Fibroblast of skin of abdomen (primary cell): Measurements from ENCODE around the gene RASEF.

ENCODE experiments used
- DNase-seq: peaks from one replicate; pipeline ENCODE4 v3.0.0-alpha.2; 2013

RASEF gene

DNA sequence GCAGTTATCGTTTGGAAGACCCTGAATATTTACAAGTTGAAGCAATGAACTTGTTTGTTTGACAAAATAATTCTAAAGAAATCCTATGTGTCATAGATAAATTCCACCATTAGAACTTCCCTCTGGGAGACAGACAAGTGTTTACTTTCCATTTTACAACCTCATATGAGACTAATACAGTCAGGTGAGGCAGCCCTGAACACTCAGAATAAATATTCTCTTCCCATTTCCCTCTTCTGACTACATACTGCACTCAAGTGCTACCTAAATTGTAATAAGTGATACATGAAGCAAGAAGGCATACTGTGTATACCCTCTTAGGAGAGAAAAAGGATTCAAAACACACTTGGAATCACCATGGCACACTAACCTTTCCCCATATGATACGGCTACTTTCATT, 6.8 kb downstream of the RASEF start:
- DNase-seq = no peak

DNA sequence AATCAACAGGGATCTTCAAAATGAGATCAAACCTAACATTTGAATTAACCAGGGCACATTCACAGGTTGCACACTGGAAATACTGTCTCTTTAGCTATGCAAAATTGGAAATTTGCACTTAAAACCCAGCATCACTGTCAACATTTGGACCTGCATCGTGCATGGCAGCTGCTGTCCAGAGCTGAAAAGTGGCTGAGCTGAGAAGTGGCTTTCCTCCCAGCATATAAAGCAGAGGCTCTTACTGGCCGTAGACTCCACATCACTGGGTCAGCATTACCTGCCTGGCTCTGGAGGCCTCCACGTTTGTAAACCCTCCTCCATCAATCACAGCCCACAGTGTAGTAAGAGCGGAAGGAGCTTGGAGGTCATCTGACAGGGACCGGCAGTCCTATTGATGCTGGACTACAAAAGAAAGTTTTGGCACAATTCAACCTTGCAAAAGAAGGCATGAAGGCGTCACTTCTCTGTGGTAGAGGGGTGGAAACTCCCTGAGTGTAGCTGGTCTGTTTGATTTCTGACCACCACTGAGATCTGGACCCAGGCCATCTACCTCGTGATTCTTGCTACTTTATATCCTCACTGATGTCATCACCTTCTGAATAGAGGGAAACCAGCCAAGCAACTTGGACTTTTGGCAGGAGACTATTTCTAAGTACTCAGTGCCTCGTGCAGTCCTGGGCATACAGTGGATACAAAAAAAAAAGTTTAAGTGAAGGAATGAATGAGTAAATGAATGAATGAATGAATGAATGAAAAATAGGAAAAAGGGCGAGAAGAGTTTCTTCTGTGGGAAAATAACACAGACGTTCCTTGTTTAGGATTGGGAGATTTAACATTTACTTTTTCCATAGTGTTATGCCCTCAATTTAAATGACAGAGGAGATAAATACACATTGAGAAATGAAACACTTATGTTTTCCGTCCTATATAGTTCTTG, 14.8 kb downstream of the RASEF start:
- peak; percentile 59 for DNase-seq

DNA sequence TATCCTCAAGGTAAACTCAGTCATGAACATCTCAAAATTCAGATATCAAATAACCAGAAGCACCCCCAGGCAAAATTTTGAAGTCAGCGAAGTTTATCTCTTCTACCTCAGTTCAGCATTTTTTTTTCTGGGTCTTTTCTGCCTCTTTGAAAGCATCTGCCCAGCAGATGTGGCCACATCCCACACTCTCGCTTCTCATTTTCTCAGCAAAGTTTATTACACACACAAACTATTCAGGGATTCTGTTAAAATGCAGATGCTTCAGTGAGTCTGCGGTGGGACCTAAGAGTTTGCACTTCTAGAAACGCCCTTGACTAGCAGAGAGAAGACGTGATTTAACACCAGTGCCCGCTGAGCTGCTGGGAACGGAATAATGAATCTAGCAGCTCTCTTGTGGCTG, 19.3 kb downstream of the RASEF start:
- peak; percentile 85 for DNase-seq

DNA sequence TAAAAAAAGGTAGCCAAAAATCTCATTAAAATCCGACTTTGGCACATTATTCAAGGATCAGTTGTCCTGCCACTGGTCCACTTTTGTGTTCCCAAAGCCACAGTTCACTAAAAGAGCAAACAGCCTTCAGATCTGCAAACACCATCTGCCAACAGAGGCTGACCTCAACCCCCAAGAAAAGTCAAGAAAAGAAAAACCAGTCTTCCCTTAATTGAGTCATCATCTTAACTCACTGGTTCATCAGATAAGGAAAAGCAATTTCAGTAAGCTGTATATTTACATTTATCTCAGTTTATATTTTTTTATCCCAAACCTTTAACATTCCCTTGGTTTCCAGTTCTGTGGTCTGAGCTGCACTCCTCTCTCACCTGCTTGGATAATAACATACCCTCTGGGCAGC, 21.2 kb downstream of the RASEF start:
- DNase-seq = no peak

DNA sequence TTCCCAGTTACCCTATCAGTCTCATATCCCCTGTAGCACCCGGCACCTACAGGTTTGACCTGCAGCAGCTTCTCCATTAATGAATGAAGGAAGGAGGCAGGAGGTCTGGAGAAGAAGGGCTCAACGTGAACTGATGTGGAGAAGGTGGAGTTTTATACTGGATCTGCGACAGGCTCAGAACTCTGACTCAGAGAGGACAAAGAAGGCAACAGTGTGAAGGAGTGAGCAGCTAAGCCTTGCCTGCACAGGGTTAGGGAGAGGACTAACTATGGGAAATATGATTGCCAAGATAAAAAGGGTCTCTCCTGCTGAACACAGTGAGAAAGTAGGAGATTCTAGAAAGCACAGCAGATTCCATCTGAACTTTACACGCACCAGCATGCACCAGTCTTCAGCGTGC, 23.6 kb downstream of the RASEF start:
- DNase-seq = no peak

DNA sequence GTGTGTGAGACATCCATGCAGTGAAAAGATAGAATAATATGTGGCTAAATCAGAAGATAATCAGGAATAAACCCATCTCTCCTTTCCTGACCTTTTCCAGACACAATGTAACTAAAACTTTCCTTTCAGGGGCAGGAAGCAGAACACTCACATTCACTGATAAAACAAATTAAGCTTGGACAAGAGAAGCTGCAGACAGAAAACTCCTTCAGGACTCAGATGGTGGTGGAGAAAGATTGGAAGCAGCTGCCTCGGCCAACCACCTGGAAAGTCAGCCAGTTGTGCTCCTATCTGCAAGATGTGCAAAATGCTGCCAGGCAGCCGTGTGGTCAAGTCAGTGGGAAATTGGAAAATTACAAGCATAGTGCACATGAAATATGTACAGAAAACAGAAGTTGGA, 26.9 kb downstream of the RASEF start:
- DNase-seq = no peak

DNA sequence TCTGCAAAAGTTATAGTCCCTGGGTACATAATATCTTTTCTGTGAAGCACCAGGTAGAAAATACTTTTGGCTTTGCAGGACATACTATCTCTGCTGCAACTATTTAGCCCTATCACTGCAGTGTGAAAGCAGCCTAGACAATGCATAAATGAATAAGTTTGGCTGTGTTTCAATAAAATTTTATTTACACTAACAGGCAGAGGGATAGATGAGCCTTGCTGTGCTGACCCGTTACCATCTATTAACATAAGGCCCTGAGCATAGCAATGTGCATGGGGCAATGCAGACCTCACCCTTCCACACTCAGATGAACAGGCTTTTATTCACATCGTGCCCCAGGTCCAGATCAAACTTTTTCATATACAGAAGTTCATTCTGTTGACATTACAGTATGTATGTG, 27.8 kb downstream of the RASEF start:
- no peak for DNase-seq

DNA sequence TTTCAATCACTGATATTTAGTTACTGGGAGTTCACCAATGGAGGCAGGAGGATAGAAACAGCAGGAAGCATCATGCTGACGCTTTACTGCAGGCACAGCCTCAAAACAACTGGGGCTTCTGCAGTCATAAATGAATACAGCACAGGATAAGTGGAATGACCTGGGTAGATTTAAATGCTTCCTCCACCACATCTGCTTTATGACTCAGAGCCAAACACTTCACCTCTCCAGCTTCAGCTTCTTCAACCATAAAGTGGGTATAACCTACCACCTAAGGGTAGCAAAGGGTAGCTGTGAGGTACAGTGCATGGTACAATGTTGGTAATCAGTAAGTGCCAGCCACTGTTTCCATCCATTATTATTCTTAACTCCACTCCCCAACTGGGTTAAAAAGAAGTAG, 28.4 kb downstream of the RASEF start:
- DNase-seq = peak; percentile 61

DNA sequence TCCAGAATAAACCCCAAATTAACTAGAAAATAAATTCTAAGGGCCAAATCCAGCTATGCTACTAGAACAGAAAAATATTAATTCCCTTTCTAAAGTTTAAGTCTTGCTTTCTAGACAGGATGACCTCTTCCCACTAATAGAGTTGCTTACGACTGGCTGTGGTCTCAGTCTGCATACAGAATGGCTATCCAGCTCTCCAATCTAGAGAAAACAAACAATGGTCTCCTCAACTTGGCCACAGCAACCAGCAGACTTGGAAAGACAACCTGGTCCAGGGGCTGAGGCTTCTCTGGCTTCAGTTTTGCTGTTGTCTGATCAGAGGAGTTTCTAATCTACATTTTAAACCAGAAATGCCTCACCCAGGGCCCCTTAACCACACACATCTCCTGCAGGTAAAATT, 28.9 kb downstream of the RASEF start:
- no peak for DNase-seq

DNA sequence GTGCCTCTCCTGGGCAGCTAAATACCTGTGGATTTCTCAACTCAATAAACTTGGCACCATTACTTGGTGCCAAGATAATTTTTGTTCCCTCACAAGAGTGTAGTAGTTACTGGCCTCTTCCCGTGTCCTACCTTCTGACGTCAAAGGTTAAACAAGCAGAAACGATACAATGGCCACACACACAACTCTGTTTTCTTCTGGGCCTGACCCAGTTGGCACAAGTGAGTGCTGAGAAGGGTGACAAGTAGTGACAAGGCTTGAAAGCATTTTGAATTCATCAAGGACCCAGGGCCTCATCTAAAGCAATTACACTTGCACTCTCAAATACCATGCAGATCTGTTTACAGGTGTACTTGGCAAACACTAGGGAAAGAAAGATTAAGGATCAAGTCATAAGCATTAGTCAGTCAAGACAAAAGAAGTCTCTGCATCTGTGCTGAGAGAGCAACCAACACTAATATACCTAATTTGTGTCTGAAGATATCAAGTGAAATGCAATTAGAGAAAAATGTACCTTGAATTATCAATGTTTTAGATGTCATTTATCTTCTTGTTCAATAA, 30.8 kb downstream of the RASEF start:
- no peak for DNase-seq

DNA sequence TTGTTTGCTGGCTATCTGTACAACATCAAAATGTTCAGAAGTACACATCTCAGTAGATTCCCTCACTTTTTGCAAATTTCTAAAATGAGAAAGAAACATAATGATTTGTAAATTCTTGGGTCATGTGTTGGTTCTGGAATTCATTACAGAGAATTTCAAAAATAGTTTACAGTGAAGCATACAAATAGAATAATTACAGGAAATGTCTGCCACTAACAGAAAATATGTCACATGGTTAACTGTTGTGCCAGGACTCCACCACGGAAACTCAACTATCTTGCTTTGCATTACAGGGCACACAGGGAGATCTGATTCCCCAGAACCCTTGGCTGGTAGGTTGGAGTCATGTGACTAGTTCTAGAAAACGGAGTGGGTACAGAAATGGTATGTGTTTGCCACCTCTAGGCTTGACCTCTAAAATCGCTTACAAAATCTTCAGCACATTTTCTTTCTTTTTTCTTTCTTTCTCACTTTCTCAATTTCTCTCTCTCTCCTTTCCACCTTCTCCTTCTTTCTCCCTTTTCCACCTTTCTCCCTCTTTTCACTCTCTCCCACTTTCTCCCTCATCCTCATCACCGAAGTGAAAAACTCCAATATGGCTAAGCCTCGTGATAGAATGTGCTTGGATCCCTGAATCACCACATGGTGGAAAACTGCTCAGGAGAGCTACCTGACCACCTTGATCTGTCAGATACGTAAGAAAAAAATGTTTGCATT, 32.4 kb downstream of the RASEF start:
- DNase-seq = no peak

DNA sequence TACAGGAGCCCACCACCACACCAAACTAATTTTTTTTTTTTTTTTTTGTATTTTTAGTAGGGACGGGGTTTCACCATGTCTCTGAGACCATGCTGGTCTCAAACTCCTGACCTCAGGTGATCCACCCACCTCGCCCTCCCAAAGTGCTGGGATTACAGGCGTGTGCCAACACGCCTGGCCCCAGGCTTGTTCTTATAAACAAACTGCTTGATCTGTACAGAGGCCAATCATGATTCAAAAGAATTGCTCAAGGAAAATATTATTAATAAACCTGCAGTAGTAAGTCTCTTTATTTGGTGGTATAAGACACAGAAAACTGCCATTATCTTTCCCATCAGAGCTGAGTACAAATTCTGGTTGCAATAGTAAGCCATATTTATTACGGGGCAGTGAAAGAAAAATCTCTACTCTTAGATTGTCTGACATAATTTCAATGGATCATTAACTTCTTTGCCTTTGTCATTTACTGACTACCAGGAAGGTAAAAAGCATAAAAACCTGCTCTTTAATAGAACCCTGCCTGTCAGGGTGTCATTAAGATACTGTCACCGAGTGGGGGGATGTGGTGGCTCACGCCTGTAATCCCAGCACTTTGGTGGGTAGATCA, 33.3 kb downstream of the RASEF start:
- no peak for DNase-seq

DNA sequence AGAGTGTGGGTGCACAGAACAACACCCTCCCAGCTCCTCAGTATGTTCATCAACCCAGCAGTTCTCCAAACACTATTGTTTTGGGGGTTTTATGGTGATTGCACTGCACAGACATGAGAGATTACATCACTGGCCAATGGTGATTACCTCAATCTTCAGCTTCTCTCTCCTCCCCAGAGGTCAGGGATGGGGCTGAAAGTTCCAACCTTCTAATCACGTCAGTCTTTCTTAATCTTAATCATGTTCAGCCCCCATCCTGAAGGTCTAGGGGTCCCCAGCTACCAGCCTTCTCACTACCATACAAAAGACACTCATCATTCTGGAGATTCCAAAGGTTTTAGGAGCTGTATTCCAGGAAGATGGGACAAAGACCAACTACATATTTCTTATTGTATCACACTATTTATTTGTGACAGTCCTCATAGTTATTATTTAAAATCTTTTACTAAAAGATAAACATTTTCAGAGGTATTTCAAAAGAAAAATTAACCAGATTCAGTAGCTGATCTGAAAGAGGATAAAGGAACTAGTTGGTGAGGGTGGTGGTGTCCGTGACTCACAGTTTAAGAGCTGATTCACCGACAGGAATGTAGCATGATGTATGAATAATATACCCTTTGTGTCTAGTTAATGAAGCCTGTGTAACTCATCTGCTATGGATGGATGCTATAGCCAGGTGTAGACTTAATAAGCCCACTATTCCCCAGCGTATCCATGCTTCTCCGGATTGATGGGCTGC, 35.6 kb downstream of the RASEF start:
- peak; percentile 92 for DNase-seq

DNA sequence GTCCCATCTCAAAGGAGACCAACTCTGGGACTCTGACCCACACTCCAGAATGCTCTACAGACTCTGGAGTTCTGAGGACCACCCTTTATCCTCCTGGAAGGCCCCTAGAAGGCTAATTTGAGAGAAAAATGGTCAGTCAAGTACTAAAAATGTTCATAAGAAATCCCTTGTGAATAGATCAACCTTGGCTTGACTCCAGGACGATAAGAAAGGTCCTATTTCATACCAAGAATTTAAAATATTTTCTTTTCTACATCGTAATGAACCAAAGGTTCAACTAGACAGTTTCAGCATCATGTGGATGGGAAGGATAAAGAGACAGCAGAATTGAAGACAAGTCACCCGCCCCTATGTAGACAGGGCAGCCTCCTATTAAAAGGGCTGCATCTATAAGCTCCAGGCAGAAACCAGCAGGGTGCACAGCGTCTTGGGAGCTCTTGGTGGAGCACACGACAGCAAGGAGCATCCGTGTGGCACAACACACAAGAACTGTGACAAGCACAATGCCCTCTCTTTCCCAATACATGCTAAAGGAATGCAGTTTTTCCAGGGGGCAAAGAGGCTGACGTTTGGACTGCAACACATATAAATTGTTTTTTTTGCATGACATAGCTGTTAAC, 38.3 kb downstream of the RASEF start:
- peak; percentile 66 for DNase-seq

DNA sequence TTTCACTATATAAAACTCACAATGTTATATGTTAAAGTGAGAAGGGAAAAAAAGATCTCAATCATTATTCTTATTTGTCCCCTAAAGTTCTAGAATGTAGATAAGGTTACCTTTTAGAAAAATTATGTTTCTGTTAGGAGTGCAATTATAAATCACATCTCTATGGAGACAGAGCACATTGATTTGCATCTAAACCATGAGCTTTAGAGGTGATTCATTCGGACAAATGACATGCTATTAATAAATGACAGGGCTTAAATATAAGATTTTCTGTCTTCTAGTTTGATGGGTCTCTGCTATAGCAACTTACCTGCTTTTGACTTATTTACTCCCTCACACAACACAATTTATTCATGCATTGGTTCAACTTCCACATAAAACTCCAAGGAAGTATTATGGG, 39.8 kb downstream of the RASEF start:
- no peak for DNase-seq

DNA sequence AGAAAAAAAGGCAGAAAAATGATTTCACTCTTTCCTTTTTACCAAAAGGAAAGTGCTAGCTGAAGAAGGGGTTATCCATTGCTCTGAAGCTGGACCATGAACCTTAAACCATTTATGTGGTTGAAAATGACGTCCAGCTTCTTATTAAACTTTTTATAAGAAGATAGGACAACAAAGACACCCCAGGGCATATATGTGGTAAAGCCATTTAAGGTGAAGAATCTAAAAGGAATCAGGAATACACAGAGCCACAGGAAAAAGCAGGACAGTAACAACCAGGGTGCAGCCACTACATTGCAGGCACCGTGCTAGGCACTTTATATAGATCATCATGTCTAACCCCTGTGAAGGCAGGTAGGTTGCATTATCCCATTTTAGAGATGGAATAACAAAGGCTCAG, 42.1 kb downstream of the RASEF start:
- no peak for DNase-seq

DNA sequence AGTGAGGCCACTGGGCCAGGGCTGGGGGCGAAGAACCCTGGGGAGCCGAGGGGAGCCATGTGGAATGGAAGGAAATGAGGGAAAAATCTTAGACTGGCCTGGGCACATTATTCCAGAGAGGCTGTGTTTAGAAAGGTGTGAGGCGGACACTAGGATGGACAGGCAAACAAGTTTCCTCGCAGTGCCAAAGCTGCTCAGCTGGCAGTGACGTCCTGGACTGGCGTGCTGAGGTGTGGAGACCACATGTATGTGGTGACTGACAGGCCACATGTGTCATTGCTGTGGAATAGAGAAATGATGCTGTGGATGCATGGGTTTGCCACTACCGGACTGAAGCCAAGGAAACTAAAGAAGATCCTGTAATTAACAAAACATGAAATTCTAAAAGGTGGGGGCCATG, 42.6 kb downstream of the RASEF start:
- no peak for DNase-seq

DNA sequence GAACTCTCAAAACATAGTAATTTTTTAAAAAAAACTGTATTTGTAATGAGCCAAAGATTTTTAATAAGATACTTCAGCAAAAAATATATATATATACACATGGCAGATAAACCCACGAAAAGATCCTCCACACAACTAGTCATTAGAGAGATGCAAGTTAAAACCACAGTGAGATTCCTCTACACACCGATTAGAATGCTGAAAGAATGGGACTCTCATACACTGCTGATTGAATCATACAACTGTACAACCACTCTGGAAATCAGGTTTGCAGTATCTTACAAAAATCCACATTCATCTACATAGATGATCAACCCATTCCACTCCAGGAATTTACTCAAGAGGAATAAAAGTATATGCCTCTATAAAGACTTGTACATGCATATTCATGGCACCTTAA, 43.7 kb downstream of the RASEF start:
- DNase-seq = peak; percentile 29

DNA sequence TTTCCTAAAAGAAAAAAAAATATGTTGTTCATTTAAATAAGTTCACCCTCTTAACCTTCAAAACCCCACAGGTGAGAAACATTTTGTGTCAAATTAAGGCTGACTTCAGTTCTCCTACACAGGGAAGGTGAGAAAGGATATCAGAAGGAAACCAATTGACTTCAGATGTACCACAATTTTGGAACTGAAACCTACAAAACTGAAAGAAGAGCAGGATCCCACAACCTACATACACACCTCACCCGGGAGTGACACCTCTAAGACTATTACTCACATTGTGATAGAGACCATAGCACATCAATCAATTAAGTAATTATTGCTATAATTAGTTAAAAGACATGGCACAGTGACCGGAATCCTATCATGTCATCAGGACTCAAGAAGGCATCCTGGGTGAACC, 47.0 kb downstream of the RASEF start:
- no peak for DNase-seq

DNA sequence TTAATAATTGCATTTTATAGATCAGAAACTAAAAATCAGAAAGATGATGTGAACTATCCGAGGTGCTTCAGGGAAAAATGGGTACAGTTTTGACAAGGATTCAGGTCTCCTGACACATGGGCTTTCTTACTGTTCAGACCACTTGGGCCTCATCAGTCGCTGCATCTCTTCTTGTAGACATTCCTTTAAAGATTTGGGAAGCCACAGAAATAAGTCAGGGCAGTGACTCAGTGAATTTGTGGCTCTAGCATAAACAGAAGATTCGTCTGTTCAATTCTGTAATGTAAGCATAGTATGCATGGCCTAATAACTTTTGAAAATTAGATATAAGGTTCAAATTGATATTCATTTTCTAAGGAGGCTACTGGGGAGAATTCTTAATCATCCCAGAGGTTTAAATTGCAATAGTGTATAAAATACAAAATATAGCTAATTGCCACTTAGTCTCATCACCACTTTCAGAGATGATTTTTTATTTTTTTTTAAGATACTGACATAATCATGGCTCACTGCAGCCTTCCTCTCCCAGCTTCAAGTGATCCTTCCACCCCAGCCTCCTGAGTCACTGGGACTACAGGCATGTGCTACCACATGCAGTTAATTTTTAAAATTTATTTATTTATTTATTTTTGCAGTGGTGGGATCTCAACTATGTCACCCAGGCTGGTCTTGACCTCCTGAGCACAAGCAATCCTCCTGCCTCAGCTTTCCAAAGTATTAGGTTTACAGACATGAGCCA, 48.9 kb downstream of the RASEF start:
- peak; percentile 89 for DNase-seq
